PC-9 (cell line): Measurements from ENCODE around the gene RNASET2.

Experiments used
- CTCF ChIP-seq: fragments of 200-600 bp; sonication (generic); conservative IDR thresholded peaks from 2 replicates; pipeline ENCODE4 v1.6.1; 2017; ENCODE audit warnings: mixed run types, antibody characterized with exemption, mild to moderate bottlenecking, moderate library complexity
- EZH2 ChIP-seq: fragments of 200-600 bp; sonication (generic); IDR thresholded peaks from 2 replicates; pipeline ENCODE4 v1.8.0; 2017; ENCODE audit warnings: antibody characterized with exemption, low read depth

- TF ChIP-seq CTCF (no peak), EZH2 (no peak)
These were observed 52.1 kb downstream of the RNASET2 start for GRCh38 chr6:166904101-166904746.
